A673 (cell line): ENCODE data around the gene GAS7.
A peak's percentile ranks its signal among the peaks of the same experiment; 100 is the strongest.

Experiments used
- EZH2 ChIP-seq: fragments of 200-600 bp; sonication (generic); IDR thresholded peaks from 2 replicates; pipeline ENCODE4 v1.6.1; 2017; ENCODE audit warnings: borderline replicate concordance, low read depth, mild to moderate bottlenecking, mixed read lengths, antibody characterized with exemption, low read length; ENCODE audit not compliant: poor library complexity, severe bottlenecking
- TF ChIP-seq, protein P1 (sequence below): fragments of 300-800, 200-600 bp; sonication (generic); conservative IDR thresholded peaks from 2 replicates; pipeline ENCODE4 v1.5.1; 2017; ENCODE audit warnings: low read depth, mild to moderate bottlenecking, antibody characterized with exemption, low read length, moderate library complexity, mixed read lengths

DNA sequence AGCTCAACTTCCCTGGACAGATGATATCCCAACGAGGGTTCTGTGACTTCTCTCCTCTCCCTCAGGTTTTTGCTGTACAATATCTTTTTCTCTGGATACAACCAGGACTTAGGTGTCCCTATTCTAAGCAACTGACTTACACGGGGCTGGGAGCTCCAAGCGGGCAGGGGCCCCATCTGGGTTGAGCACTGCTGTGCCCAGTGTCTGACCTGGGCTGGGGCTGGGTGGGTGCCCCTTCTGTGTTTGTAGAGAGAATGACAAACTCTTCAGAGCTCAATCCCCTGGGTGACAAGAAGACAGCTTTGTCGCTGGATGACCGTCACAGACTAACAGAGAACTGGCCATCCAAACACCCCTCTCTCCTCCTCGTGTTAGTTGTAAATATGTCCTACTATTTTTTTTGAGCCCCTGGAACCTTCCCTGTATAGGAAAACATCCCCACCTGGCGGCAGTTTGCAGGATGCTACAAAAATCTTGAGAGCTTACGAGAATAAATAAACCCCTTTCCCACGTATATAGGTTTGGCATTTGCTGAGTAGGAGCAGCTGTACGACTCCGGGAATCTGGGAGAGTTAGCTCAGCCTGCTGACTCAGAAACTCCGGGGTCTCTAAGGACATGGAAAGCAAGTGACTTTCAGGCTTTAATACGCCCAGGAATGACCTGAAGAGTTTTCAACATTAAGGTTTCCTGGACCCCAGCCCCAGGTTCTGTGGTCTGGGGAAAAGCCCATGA lies 269.6 kb downstream of the GAS7 start:
- TF ChIP-seq, protein P1, sequence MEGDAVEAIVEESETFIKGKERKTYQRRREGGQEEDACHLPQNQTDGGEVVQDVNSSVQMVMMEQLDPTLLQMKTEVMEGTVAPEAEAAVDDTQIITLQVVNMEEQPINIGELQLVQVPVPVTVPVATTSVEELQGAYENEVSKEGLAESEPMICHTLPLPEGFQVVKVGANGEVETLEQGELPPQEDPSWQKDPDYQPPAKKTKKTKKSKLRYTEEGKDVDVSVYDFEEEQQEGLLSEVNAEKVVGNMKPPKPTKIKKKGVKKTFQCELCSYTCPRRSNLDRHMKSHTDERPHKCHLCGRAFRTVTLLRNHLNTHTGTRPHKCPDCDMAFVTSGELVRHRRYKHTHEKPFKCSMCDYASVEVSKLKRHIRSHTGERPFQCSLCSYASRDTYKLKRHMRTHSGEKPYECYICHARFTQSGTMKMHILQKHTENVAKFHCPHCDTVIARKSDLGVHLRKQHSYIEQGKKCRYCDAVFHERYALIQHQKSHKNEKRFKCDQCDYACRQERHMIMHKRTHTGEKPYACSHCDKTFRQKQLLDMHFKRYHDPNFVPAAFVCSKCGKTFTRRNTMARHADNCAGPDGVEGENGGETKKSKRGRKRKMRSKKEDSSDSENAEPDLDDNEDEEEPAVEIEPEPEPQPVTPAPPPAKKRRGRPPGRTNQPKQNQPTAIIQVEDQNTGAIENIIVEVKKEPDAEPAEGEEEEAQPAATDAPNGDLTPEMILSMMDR: peak; percentile 28; the same call in 1 of the 2 replicates
- TF ChIP-seq EZH2: no peak
